KG1 (cell line): ENCODE measurements around the gene GRM4.

Experiments used
- DNase-seq: peaks from one replicate; lab custom pipeline; 2025; lab: John Stamatoyannopoulos, UW

GRM4 gene

DNA sequence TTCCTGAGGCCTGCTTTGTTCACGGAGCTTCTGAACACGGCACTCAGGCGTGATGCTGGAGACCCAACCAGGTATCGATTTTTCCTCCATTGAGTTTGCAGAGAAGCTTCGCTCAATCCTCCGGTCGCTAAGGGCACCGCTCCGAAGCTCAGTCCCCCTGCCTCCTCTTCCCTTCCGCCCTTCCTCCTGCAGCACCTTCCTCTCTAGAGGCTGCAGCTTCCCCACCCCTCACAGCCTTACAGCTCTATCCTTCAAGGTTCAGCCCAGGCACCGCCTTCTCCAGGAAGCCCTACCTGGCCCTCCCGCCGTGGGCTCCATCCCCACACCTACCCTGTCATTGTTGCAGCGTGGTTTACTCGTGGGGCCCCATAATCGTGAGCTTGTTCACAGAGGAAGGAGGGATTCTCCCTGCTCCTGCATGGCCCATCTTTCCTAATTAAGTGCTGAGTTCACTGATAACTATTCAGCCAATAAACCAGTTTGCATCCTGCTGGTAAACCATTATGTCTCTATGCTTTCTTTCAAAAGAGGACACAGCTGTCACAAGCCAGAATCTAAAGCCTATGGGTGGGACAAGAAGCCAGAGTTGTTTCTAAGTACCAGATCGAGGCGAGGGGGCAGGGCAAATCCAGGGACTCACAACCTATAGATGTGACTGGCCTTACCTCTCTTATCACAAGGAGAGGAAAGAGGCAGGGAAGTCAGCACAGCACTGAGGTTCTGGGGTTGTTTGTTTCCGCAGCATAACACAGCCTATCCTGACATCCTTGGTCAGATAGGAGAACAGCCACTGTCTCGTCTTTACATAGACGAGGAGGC, 152.0 kb downstream of the GRM4 start:
- no peak for DNase-seq

- no peak for DNase-seq
Measured at GRCh38 chr6:33993091-33993490, 152.8 kb downstream of the GRM4 start.

GRCh38 chr6:33992191-33992590, 153.7 kb downstream of the GRM4 start:
- DNase-seq, result no peak

DNA sequence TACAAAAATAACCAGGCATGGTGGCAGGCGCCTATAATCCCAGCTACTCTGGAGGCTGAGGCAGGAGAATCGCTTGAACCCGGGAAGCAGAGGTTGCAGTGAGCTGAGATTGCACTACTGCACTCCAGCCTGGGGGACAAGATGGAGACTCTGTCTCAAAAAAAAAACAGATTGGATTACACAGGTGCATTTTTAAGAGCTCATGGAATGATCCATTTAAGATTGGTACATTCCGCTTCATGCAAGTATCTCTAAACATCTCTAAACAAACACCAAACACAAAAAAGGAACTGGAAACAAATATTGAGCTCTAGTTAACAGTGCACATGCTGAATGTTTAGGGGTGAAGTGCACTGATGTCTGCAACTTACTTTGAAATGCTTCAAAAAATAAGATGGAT, 154.3 kb downstream of the GRM4 start:
- DNase-seq, result no peak

DNA sequence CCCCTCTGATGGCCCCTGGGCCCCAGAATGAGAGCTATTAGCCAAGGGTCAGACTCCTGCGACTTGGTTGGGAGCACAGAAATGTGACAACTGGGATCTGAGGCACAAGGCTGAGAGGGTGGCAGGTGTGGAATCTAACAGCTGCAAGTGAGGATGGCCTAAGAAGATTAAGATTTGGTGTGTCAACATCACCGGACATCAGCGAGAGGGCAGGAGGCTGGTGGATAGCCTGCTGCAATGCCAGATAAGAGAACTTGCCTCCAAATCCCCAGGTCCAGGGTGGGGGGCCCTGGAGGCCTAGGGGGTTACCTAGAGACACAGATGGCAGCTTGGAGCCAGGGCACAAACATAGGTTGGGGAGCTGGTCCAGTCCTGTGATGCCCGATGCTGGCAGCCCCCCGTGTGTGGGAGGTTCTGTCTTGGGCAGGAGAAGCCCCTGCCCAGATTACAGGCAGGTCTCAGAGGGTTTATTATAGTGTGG, 155.8 kb downstream of the GRM4 start:
- DNase-seq, result no peak

DNA sequence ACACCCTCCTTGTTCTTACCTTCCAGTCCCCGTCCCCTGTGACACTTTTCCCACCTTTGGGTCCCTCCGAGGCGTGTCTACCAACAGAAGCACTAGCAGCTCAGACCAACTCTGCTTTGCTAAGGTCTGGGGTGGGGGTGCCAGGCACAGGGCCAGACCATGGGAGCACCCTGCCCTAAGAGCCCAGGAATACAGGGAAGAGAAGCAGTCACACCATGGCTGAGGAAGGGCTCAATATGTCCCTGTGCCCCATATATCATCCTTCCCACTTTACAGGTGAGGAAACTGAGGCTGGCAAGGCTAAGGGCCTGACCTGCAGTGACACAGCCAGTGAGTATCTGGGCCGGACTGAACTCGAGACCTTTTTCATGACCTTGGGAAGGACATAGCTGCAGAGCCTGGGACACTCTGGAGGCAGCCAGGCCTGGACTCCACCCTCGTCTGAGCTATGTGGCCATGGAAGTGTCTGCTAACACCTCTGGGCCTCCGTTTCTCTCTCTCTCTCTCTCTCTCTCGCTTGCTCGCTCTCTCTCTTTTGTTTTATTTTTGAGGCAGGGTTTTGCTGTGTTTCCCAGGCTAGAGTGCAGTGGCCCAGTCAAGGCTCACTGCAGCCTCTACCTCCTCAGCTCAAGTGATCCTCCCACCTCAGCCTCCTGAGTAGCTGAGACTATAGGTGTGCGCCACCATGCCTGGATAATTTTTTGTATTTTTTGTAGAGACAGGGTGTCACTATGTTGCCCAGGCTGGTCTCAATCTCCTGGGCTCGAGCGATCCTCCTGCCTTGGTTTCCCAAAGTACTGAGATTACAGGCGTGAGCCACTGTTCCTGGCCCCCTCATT, 156.7 kb downstream of the GRM4 start:
- no peak for DNase-seq

- no peak for DNase-seq
Measured at GRCh38 chr6:33988121-33989015, 157.5 kb downstream of the GRM4 start.

DNA sequence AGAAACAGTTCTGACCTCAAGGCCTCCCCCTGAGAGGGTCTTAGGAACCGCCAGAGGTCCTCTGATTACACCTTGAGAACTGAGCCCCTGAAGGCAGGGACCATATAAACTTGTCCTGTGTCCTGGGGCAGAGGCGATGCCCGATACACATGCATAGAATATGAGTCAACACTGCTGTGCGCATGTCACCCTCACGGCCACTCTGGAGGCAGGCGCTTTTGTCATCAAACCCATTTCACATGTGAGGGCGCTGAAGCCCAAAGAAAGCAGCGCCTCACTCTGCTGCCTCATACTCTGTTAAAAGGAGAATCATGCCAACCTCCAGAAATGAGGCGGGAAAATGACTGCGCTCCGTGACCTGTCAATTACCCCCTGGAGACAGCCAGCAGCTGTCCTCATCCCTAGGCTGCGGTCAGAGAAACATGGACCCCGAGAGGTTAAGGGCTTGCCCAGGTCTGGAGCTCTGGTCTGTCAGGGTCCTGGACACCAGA, 158.3 kb downstream of the GRM4 start:
- no peak for DNase-seq

DNA sequence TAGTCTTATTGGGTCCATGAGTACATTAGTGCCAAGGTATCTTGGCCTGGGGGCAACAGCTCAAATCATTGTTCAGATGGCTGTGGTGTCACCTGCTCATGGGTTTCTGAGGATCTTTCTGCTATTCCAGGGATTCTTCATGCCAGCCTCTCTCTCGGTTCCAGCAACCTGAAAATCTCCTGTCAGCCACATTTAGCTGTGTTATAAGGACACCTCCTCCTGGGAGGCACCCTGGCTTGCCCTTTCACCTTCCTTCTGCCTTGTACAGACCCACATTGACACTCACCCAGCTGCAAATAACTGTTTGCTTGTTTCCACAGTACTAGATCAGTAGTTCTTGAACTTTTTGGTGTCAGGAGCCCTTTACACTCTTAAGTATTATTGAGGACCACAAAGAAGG, 159.9 kb downstream of the GRM4 start:
- no peak for DNase-seq

GRCh38 chr6:33985313-33985751, 160.6 kb downstream of the GRM4 start:
- no peak for DNase-seq

DNA sequence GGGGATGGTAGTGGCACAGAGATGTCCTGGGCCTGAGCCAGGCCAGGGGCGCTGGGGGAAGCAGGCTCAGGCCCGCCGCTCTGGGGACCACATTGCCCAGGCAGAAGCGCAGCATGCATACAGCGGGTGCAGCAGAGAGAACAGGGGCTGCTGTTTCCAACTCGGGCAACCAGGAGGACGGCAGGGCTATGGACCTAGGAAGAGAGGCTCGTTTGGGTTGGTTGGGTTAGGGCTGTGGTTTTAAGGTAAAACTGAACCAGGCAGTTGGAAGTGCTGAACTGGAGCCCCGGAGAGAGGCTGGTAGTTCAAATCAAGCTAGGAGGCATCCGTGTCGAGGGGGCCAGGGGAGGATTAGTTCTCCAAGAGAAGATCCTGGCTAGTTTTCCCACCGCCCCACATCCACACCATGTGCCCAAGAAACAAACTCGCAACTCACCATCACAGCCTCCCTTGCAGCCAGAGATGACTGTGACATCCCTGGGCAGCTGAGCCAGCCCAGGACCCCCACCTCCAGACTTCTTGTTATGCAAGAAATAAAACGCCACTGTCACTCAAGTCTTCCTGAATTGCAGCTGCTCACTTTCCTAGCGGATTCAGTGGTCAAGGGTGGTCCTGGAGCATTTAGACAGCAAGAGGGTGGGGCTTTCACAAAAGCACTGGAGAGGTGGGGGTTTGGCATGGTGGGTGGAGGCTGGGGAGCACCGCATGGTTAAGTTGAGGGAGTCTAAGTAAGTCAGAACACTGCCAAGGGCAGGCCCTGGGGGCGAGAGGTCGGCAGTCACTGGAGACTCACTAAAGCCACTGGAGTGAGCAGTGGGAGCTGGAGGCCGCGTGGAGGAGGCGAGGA, 161.2 kb downstream of the GRM4 start:
- no peak for DNase-seq

GRCh38 chr6:33983721-33984465, 162.0 kb downstream of the GRM4 start:
- no peak for DNase-seq

- no peak for DNase-seq
Measured at GRCh38 chr6:33983109-33983716, 162.7 kb downstream of the GRM4 start.

GRCh38 chr6:33981861-33982260, 164.0 kb downstream of the GRM4 start:
- DNase-seq, result no peak

DNA sequence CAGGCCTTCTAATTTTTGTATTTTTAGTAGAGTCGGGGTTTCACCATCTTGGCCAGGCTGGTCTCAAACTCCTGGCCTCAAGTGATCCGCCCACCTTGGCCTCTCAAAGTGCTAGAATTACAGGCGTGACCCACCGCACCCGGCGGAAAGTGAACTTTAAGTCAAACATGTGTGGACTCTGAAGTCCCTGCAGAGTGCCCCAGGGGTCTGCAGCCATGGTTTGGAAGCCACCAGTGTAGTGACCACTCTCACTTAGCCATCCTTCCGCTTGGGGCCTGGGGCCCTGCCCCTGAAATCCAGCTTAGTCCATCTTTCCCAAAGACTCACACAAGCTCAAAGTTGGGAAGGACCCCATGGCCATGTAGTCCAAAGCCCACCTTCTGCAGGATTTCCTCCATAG, 164.5 kb downstream of the GRM4 start:
- DNase-seq, result no peak

- no peak for DNase-seq
Measured at GRCh38 chr6:33980176-33981175, 165.4 kb downstream of the GRM4 start.

GRCh38 chr6:33979750-33980149, 166.1 kb downstream of the GRM4 start:
- no peak for DNase-seq

- DNase-seq, result no peak
Measured at GRCh38 chr6:33978412-33979150, 167.3 kb downstream of the GRM4 start.
